HFFc6 (cell line): ENCODE data around the gene PLEKHO1. TPM values are rescaled to one million over a fixed set of nuclear protein-coding genes. Genes with fewer than 3 reads are reported as not detected.
"Not testable (repeated sequence)": the region's sequence is repeated elsewhere in the genome, so short reads cannot be mapped to it uniquely, and the experiment has no call there.

Source experiments
- DNase-seq: peaks from one replicate; pipeline ENCODE4 v3.0.0-alpha.2; 2018
- H3K27ac Mint-ChIP-seq: 2 replicates; pipeline ENCODE4 v1.8.0; 2020; ENCODE audit warnings: mild to moderate bottlenecking, mixed read lengths
- H3K27me3 Mint-ChIP-seq: 2 replicates; pipeline ENCODE4 v1.8.0; 2021; ENCODE audit warnings: mild to moderate bottlenecking, moderate library complexity, mixed read lengths; ENCODE audit not compliant: insufficient read depth
- H3K36me3 Mint-ChIP-seq: 2 replicates; pipeline ENCODE4 v1.8.0; 2021; ENCODE audit warnings: low read depth, mixed read lengths
- H3K4me1 Mint-ChIP-seq: 2 replicates; pipeline ENCODE4 v1.8.0; 2020; ENCODE audit warnings: low read depth, mixed read lengths
- H3K4me3 Mint-ChIP-seq: 2 replicates; pipeline ENCODE4 v1.8.0; 2020; ENCODE audit warnings: mild to moderate bottlenecking, moderate library complexity, mixed read lengths
- H3K9me3 Mint-ChIP-seq: 2 replicates; pipeline ENCODE4 v1.8.0; 2020; ENCODE audit warnings: mild to moderate bottlenecking, mixed read lengths
- total RNA-seq, 6 experiments: library from RNA; stranded (reverse); fragmentation: NEBNext Ultra II Directional; extraction: Animal tissue kit (Norgen Biotek cat#: 25700); gene quantifications; 2 replicates in 1 of 6; 3 replicates in 5 of 6; pipeline ENCODE4 v1.2.3, GENCODE V29; 2021
- TF ChIP-seq, protein P1 (sequence below): fragments of 200-600 bp; sonication (generic); IDR thresholded peaks from 2 replicates; pipeline ENCODE4 v1.5.0; 2021; ENCODE audit warnings: antibody characterized with exemption, mild to moderate bottlenecking

PLEKHO1 gene
- total RNA-seq, 6 experiments from 2014 or later: 30.9 to 36.7 (median 32.6) TPM

DNA sequence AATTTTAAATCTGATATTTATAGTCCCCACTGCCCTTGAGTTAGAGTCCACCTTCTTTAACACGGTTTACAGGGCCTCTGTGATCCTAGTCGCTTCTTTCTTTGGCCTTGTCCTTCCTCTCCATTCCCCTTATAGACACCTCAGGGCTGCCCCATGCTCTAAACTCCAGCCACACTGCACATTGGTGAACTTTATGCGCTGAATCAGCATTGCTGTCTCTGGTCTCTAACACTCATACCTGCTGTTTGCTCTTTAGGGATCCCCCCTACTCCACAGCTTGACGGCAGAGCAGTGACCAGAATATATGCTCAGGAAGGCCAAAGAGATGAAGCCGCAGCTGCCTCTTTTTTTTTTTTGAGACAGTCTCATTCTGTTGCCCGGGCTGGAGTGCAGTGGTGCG, 30.2 kb downstream of the PLEKHO1 start:
- H3K27me3 Mint-ChIP-seq: peaks cover 4% of the 10 kb centered on the region; the same call in 1 of the 2 replicates
- no peaks in the 10 kb centered on the region for H3K4me1 Mint-ChIP-seq
- H3K9me3 Mint-ChIP-seq: no peaks in the 10 kb centered on the region
- no peak for DNase-seq
- H3K4me3 Mint-ChIP-seq: no peak overlapping the region
- H3K36me3 Mint-ChIP-seq: no peaks in the 10 kb centered on the region
- TF ChIP-seq, protein P1, sequence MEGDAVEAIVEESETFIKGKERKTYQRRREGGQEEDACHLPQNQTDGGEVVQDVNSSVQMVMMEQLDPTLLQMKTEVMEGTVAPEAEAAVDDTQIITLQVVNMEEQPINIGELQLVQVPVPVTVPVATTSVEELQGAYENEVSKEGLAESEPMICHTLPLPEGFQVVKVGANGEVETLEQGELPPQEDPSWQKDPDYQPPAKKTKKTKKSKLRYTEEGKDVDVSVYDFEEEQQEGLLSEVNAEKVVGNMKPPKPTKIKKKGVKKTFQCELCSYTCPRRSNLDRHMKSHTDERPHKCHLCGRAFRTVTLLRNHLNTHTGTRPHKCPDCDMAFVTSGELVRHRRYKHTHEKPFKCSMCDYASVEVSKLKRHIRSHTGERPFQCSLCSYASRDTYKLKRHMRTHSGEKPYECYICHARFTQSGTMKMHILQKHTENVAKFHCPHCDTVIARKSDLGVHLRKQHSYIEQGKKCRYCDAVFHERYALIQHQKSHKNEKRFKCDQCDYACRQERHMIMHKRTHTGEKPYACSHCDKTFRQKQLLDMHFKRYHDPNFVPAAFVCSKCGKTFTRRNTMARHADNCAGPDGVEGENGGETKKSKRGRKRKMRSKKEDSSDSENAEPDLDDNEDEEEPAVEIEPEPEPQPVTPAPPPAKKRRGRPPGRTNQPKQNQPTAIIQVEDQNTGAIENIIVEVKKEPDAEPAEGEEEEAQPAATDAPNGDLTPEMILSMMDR: no peak
- no peak overlapping the region for H3K27ac Mint-ChIP-seq

DNA sequence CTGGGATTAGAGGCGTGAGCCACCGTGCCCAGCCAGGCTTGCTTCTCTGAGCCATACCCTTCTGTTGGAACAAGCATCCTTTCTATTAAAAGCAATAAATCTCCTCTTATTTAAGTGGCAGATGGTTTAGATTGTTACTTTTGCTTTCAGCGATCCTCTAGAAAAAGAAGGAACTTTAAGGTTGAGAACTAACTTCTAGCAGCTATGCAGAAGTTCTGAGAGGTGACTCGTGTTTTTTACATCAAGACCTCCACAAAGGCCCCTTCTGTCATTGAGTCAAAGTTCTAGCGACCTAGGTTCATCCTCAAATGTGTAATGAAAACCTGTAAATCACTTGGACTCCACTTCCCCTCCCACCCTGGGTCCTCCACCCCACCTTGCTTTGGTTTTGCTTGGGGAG, 30.8 kb downstream of the PLEKHO1 start:
- no peak overlapping the region for H3K4me3 Mint-ChIP-seq
- TF ChIP-seq, protein P1: no peak
- no peaks in the 10 kb centered on the region for H3K36me3 Mint-ChIP-seq
- H3K4me1 Mint-ChIP-seq: no peaks in the 10 kb centered on the region
- H3K27ac Mint-ChIP-seq: no peak overlapping the region
- H3K27me3 Mint-ChIP-seq: peaks cover 4% of the 10 kb centered on the region; the same call in 1 of the 2 replicates
- H3K9me3 Mint-ChIP-seq: no peaks in the 10 kb centered on the region
- DNase-seq: no peak

DNA sequence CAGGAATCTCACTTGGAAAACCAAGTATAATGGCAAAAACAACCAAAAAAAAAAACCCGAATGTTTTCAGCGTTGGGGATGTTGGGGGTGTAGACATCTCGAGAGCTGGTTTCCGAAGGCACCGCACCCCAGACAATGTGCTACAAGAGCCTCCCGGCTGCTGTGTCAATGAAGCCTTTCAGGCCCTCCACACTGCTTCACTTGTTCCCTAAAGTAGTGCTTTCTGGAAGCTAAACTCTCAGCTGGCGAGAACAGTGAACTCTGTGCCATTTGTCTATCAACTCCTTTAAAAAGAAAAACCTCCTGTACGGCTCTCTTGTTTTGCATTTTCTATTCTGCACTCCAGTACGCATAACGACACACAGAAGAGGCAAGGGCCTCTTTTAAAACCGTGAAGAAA, 32.5 kb downstream of the PLEKHO1 start:
- Mint-ChIP-seq H3K36me3 (no peaks in the 10 kb centered on the region), H3K27ac (no peak overlapping the region), H3K4me1 (peaks cover 15% of the 10 kb centered on the region), H3K9me3 (no peaks in the 10 kb centered on the region), H3K27me3 (peaks cover under 1% of the 10 kb centered on the region; the same call in 1 of the 2 replicates), H3K4me3 (no peak overlapping the region)
- no peak for DNase-seq
- TF ChIP-seq, protein P1: no peak

DNA sequence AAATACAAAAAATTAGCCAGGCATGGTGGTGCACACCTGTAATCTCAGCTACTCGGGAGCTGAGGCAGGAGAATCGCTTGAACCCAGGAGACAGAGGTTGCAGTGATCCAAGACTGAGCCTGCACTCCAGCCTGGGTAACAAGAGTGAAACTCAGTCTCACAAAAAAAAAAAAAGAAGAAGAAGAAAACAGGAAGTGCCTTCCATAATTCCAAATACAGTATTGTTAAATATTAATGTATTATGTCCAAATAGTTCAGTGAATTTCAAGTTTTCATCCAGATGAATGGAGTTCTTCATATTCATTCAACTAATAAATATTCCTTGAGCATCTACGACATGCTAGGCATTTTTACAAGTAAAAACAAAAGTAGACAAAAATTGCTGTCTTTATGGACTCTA, 33.3 kb downstream of the PLEKHO1 start:
- Mint-ChIP-seq H3K4me3 (no peak overlapping the region), H3K4me1 (peaks cover 23% of the 10 kb centered on the region), H3K27ac (no peak overlapping the region), H3K27me3 (no peaks in the 10 kb centered on the region), H3K9me3 (no peaks in the 10 kb centered on the region), H3K36me3 (no peaks in the 10 kb centered on the region)
- no peak for DNase-seq
- TF ChIP-seq, protein P1: no peak

DNA sequence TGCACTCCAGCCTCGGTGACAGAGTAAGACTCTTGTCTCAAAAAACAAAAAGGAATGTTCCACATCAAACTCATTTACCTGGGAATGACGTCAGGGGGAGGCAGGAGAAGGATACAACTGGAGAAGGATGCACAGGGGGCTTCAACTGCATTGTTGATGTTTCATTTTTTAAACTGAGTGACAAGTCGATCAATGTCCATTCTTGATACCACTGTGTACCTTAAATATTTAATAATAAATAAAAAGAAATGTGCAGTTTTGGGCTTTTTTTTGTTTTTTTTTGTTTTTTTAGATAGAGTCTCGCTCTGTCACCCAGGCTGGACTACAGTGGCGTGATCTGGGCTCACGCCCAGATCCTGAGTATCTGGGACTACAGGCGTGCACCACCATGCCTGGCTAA, 35.8 kb downstream of the PLEKHO1 start:
- H3K27me3 Mint-ChIP-seq: no peaks in the 10 kb centered on the region; the same call in 1 of the 2 replicates
- H3K27ac Mint-ChIP-seq: peak overlapping the region; percentile 87
- no peaks in the 10 kb centered on the region for H3K9me3 Mint-ChIP-seq
- no peak for DNase-seq
- TF ChIP-seq, protein P1: no peak
- no peaks in the 10 kb centered on the region for H3K36me3 Mint-ChIP-seq
- H3K4me1 Mint-ChIP-seq: peaks cover 30% of the 10 kb centered on the region
- no peak overlapping the region for H3K4me3 Mint-ChIP-seq

DNA sequence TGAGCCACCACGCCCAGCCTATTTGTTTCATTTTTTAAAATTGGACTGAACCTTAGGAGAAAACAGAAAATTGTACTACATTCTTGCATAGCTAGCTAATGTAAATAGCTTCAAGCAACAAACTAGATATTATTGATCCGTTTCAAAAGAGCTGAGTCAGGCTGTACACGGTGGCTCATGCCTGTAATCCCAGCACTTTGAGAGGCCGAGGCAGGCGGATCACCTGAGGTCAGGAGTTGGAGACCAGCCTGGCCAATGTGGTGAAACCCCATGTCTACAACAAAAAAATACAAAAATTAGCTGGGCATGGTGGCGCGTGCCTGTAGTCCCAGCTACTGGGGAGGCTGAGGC, 36.7 kb downstream of the PLEKHO1 start:
- Mint-ChIP-seq H3K4me1 (peaks cover 35% of the 10 kb centered on the region), H3K27ac (peak overlapping the region; percentile 87), H3K4me3 (peak overlapping the region; percentile 69; the same call in 1 of the 2 replicates)
- not testable (repeated sequence) for H3K36me3 Mint-ChIP-seq, H3K9me3 Mint-ChIP-seq, DNase-seq, H3K27me3 Mint-ChIP-seq
